RWPE2 (cell line): ENCODE results near the gene MRPL2.
A peak's percentile ranks its signal among the peaks of the same experiment; 100 is the strongest.
"Not testable (repeated sequence)": the region's sequence is repeated elsewhere in the genome, so short reads cannot be mapped to it uniquely, and the experiment has no call there.

Experiments
- ATAC-seq: fragments of 200-7000 bp; cut with Tn5 transposase; 3 replicates; pipeline ENCODE4 v1.9.1; 2021; ENCODE audit warnings: low read depth
- DNase-seq: peaks from one replicate; pipeline ENCODE4 v3.0.0-alpha.2; 2020; ENCODE audit warnings: low spot score
- H3K27ac ChIP-seq: fragments of 450-650 bp; 2 replicates; pipeline ENCODE4 v1.5.1; 2017; ENCODE audit warnings: mild to moderate bottlenecking; ENCODE audit not compliant: poor library complexity, severe bottlenecking
- H3K27me3 ChIP-seq: fragments of 250-450 bp; sonication (Bioruptor Pico); 2 replicates; pipeline ENCODE4 v1.5.1; 2021; ENCODE audit warnings: mild to moderate bottlenecking, moderate library complexity; ENCODE audit not compliant: insufficient read depth, poor library complexity, severe bottlenecking
- H3K36me3 ChIP-seq: fragments of 250-450 bp; sonication (Bioruptor Pico); 2 replicates; pipeline ENCODE4 v1.5.1; 2020; ENCODE audit warnings: low read depth, mild to moderate bottlenecking, moderate library complexity
- H3K4me1 ChIP-seq: fragments of 250-450 bp; sonication (Bioruptor Pico); 2 replicates; pipeline ENCODE4 v1.5.1; 2021; ENCODE audit warnings: mild to moderate bottlenecking, moderate library complexity; ENCODE audit not compliant: insufficient read depth, poor library complexity, severe bottlenecking
- H3K4me3 ChIP-seq: fragments of 250-450 bp; sonication (Bioruptor Pico); 2 replicates; pipeline ENCODE4 v1.5.1; 2021; ENCODE audit warnings: mild to moderate bottlenecking, moderate library complexity; ENCODE audit not compliant: severe bottlenecking
- H3K9me3 ChIP-seq: fragments of 250-450 bp; sonication (Bioruptor Pico); 2 replicates; pipeline ENCODE4 v1.5.1; 2021; ENCODE audit warnings: mild to moderate bottlenecking, moderate library complexity; ENCODE audit not compliant: severe bottlenecking
- TF ChIP-seq, protein P1 (sequence below): fragments of 450-650 bp; IDR thresholded peaks from one replicate; pipeline ENCODE4 v1.5.1; 2017; ENCODE audit warnings: mild to moderate bottlenecking, moderate library complexity; ENCODE audit not compliant: poor library complexity, severe bottlenecking

The MRPL2 gene

DNA sequence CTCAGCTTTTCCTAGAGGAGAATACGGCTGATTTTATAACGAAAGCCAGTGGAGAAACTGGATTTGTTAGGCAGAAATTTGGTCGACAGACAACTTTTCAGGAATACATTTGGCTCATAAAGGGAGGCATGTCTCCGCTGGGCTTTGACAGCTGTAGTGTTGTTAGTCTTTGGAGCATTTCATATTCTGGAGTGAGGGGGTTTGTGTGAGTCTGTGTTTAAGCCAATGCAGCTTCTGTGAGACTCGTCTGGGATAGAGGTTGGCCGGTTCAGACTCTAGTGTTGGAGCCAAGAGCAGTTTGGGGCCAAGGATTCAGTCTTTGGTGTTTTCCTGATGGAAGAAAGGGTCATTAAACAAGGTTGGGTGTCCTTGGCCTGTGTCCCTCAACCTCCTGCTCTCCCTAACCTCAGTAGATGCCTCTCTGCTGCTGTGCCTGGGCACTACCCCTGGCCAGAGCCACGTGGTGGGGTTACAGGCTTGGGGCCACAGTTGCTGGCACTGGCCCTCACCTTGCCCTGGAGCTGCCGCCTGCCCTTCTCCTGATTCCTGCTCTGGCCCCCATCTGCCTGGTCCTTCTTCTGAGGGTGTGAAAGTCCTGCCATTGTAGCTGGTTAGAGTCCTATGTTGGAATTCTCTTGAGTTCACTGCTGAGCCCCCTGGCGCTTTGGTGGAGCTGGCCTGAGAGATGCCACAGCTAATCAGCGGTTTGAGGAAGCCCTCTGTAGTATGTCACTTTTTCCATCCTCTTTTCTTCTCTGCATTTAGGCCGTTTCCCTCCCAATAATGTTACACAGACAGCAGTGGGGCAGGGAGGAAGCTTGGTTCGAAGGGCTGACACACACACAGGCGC is 23.8 kb upstream of the MRPL2 start:
- TF ChIP-seq, protein P1, sequence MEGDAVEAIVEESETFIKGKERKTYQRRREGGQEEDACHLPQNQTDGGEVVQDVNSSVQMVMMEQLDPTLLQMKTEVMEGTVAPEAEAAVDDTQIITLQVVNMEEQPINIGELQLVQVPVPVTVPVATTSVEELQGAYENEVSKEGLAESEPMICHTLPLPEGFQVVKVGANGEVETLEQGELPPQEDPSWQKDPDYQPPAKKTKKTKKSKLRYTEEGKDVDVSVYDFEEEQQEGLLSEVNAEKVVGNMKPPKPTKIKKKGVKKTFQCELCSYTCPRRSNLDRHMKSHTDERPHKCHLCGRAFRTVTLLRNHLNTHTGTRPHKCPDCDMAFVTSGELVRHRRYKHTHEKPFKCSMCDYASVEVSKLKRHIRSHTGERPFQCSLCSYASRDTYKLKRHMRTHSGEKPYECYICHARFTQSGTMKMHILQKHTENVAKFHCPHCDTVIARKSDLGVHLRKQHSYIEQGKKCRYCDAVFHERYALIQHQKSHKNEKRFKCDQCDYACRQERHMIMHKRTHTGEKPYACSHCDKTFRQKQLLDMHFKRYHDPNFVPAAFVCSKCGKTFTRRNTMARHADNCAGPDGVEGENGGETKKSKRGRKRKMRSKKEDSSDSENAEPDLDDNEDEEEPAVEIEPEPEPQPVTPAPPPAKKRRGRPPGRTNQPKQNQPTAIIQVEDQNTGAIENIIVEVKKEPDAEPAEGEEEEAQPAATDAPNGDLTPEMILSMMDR = no peak
- ATAC-seq (no peak), DNase-seq (no peak)
- Histone ChIP-seq H3K27ac (no peak overlapping the region), H3K4me3 (no peak overlapping the region), H3K36me3 (no peaks in the 10 kb centered on the region), H3K9me3 (no peaks in the 10 kb centered on the region), H3K4me1 (peaks cover 3% of the 10 kb centered on the region), H3K27me3 (no peaks in the 10 kb centered on the region)

DNA sequence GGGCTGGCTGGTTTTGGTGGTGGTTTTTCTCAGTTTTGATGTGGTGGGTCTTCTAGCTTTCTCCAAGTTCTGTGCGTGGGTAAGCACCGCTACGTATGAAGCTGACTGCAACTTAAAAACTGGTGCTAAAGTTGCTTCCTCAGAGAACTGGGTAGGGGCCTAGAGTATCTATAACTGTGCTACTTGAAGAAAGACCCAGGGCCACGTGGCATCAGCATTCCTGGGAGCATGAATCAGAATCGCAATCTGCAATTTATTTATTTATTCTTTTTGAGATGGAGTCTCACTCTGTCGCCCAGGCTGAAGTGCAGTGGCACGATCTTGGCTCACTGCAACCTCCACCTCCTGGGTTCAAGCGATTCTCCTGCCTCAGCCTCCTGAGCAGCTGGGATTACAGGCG is 22.7 kb upstream of the MRPL2 start:
- not testable (repeated sequence) for H3K36me3 ChIP-seq, H3K9me3 ChIP-seq, H3K27ac ChIP-seq, H3K27me3 ChIP-seq, H3K4me3 ChIP-seq, DNase-seq
- H3K4me1 ChIP-seq = peaks cover 11% of the 10 kb centered on the region
- ATAC-seq = peak; percentile 37; the same call in 1 of the 3 replicates

DNA sequence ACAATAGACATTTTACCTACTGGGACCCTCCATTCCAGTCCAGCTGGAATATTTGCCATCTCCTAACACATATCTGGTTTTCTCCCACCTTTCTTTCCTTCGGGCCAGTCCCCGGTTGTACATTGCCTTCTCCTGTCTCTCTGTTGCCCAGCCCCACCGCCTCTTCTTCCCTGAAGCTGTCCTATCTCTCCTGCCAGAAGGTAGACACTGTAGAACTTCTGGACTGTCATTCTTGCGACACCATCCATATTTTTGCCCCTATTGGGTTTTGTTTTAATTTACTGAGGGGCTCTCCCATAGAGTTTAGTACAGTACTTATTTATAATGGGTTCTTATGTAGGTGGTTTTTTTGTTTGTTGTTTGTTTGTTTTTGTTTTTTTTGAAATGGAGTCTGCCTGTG is 21.8 kb upstream of the MRPL2 start:
- no peak overlapping the region for H3K4me3 ChIP-seq
- H3K4me1 ChIP-seq = peaks cover 11% of the 10 kb centered on the region
- ATAC-seq (no peak), DNase-seq (no peak)
- no peaks in the 10 kb centered on the region for H3K9me3 ChIP-seq
- H3K27ac ChIP-seq = no peak overlapping the region
- TF ChIP-seq, protein P1 = no peak
- H3K36me3 ChIP-seq = no peaks in the 10 kb centered on the region
- no peaks in the 10 kb centered on the region for H3K27me3 ChIP-seq

DNA sequence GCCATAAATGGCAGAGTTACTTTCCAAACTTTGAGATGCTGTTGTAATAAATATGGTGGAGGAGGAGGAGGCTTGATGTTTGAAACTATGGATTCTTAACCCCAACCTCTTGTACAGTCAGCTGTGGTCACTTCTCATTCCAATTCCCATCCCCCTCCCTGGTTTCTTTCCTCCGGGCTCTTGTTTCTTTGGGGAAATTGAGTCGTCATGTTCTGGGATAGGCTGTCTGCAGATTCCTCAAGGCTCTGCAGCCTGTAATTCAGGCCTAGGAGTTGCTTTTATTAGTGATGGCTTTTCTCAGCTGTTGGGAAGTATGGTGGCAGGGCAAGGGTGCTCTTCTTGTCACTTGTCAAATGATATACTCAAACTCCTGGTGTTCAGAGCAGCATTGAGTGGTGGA is 19.5 kb upstream of the MRPL2 start:
- no peak for ATAC-seq
- H3K27ac ChIP-seq = no peak overlapping the region

DNA sequence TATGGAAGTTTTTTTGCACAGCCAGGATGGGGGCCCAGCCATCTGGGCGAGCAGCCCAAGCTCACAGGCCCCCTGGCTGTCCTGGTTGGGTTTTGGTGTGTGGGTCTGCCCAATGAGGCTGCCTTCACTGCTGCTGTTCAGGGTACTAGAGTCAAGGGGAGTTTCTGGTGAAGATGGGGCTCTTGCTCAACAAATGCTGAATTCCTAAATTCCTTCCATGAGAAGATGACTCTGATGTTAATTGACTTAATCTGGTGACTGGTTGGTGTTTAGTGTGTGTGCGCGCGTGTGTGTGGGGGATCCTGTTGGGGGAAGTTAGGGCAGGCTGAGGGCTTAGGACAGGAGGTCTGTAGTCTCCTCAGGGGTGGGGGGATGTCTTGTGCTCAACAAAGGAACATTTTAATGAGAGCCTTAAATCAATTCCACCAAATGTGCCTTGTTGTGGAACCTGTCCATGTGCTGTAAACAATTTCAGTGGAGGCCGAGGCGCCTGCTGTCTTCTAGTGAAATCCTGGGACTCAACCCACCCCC is 18.8 kb upstream of the MRPL2 start:
- ATAC-seq (no peak), DNase-seq (no peak)
- no peak overlapping the region for H3K4me3 ChIP-seq
- H3K27ac ChIP-seq = peak overlapping the region; percentile 57
- H3K27me3 ChIP-seq = no peaks in the 10 kb centered on the region
- peaks cover 11% of the 10 kb centered on the region for H3K4me1 ChIP-seq
- TF ChIP-seq, protein P1 = no peak
- no peaks in the 10 kb centered on the region for H3K36me3 ChIP-seq
- H3K9me3 ChIP-seq = no peaks in the 10 kb centered on the region

More for the DNA sequence above, 19.5 kb upstream of the MRPL2 start:
- H3K4me3 ChIP-seq = no peak overlapping the region
- H3K36me3 ChIP-seq = no peaks in the 10 kb centered on the region
- no peaks in the 10 kb centered on the region for H3K27me3 ChIP-seq
- no peak for DNase-seq
- no peaks in the 10 kb centered on the region for H3K9me3 ChIP-seq
- peaks cover 11% of the 10 kb centered on the region for H3K4me1 ChIP-seq
- TF ChIP-seq, protein P1 = no peak
